ENCODE results near the gene DHDH.

The DHDH gene

GRCh38 chr19:48993175-48994034 is 59.9 kb downstream of the DHDH start, which contains the start of the genes GYS1 and RUVBL2:
Gene GYS1 (minus strand): TSS chr19:48993309. CDS start chr19:48993112, 197 bp downstream.
Gene RUVBL2 (plus strand): TSS chr19:48993887. CDS start chr19:48993912, 25 bp downstream.
- no peaks in the 10 kb centered on the region for H3K27me3 ChIP-seq (ENCODE audit: insufficient read depth, low read depth)
- peak within 1 kb of the TSS; percentile 66 for H2AFZ ChIP-seq (ENCODE audit: low read depth)
- no peaks in the 10 kb centered on the region for H3K36me3 ChIP-seq (ENCODE audit: insufficient read depth)
- no peaks in the 10 kb centered on the region for H4K20me1 ChIP-seq (ENCODE audit: insufficient read depth)
- peak within 1 kb of the TSS; percentile 73 for H3K27ac ChIP-seq
- TF ChIP-seq CTCF (conservative IDR thresholded peaks at IDR 0.05; ENCODE audit: low read depth, low read length) = peak; percentile 85
- peak within 1 kb of the TSS; percentile 81 for H3K9ac ChIP-seq
- H3K79me2 ChIP-seq (ENCODE audit: insufficient read depth, low read depth) = peaks cover 67% of the 10 kb centered on the region
- H3K4me3 ChIP-seq (IDR thresholded peaks at IDR 0.05; ENCODE audit: insufficient read depth, low read depth, low read length) = peak within 1 kb of the TSS; percentile 60
- H3K4me2 ChIP-seq = peak within 1 kb of the TSS; percentile 100
- H3K4me1 ChIP-seq (ENCODE audit: low read depth, poor library complexity, severe bottlenecking) = peaks cover 31% of the 10 kb centered on the region

- peak overlapping the region; percentile 98 for H3K4me2 ChIP-seq
- peaks cover 31% of the 10 kb centered on the region for H3K4me1 ChIP-seq (ENCODE audit: low read depth, poor library complexity, severe bottlenecking)
- H3K27ac ChIP-seq = peak overlapping the region; percentile 73
- H2AFZ ChIP-seq (ENCODE audit: low read depth) = peak overlapping the region; percentile 53
- peaks cover 69% of the 10 kb centered on the region for H3K79me2 ChIP-seq (ENCODE audit: insufficient read depth, low read depth)
- no peaks in the 10 kb centered on the region for H3K27me3 ChIP-seq (ENCODE audit: insufficient read depth, low read depth)
- H3K36me3 ChIP-seq (ENCODE audit: insufficient read depth) = no peaks in the 10 kb centered on the region
- H3K9ac ChIP-seq = peak overlapping the region; percentile 81
- TF ChIP-seq CTCF (conservative IDR thresholded peaks at IDR 0.05; ENCODE audit: low read depth, low read length) = no peak
- H4K20me1 ChIP-seq (ENCODE audit: insufficient read depth) = no peaks in the 10 kb centered on the region
- no peak overlapping the region for H3K4me3 ChIP-seq (IDR thresholded peaks at IDR 0.05; ENCODE audit: insufficient read depth, low read depth, low read length)
Observed at GRCh38 chr19:48994035-48994386, 60.5 kb downstream of the DHDH start.
